ENCODE results near the gene PRDM11. TPM values are rescaled to one million over a fixed set of nuclear protein-coding genes. Genes with fewer than 3 reads are reported as not detected.

The PRDM11 gene
- total and polyA plus RNA-seq, 2 of the 8 experiments (the other 6 are each of a cell fraction or from before 2014, with no cell fraction given), result 3.6 to 11.7 TPM

- TF ChIP-seq CHD7 (IDR thresholded peaks at IDR 0.05; ENCODE audit: insufficient replicate concordance, low read length) (no peak), CBX8 (IDR thresholded peaks at IDR 0.05; ENCODE audit: borderline replicate concordance, low read depth, low read length) (no peak), CTBP2 (IDR thresholded peaks at IDR 0.05; ENCODE audit: borderline replicate concordance, insufficient read depth, insufficient read length, low read length) (no peak), SUZ12 (IDR thresholded peaks at IDR 0.05; ENCODE audit: low read length) (no peak), EP300 (IDR thresholded peaks at IDR 0.05; ENCODE audit: borderline replicate concordance in 1 of 2, low read depth in 2 of 2, low read length in 2 of 2) (no peak), GTF2F1 (IDR thresholded peaks at IDR 0.05; ENCODE audit: borderline replicate concordance, low read depth, low read length) (no peak), BRCA1 (IDR thresholded peaks at IDR 0.05; ENCODE audit: low read depth, low read length) (no peak), RAD21 (IDR thresholded peaks at IDR 0.05 in 1 of 2, conservative IDR thresholded peaks at IDR 0.05 in 1 of 2; ENCODE audit: low read depth in 2 of 2, low read length in 2 of 2) (no peak), YY1 (IDR thresholded peaks at IDR 0.05; ENCODE audit: low read depth, low read length) (no peak), KDM5A (IDR thresholded peaks at IDR 0.05; ENCODE audit: low read length) (no peak)
Measured at GRCh38 chr11:45174963-45175362, 28.5 kb downstream of the PRDM11 start (continued).

Measured in H1 (cell line).